IPS DF 4.7 (cell line): ENCODE data around the gene CYP19A1.

Source experiments
- DNase-seq: peaks from one replicate; pipeline ENCODE4 v3.0.0-alpha.2; 2013; ENCODE audit warnings: low spot score; ENCODE audit errors: extremely low read depth

Gene CYP19A1

DNA sequence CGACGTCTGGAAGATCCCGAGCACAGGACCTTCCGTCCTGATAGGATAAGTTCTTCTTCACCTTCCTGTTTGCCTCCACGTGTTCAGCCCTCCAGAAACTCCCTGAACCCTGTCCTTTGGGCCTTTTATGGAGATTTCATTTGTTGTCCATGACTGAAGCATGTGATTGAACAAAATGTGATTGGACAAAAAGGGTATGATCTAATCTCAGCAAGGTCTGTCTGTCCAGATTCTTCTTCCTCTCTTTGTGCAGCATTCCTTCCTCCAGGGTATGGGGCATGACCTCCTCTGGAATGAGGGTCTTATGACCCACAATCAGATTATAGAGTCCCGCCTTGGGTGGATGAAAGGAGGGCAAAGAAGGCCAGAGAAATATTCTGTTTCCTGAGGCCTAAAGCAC is at the start of gene CYP19A1:
Gene CYP19A1 (minus strand): TSS at position 101 of the 400 bp plus-strand sequence. CDS start 95,684 bp downstream, outside the sequence.
- DNase-seq, result no peak

GRCh38 chr15:51387699-51388041 is 49.3 kb upstream of the CYP19A1 start:
- DNase-seq, result no peak

- DNase-seq, result no peak
Observed at GRCh38 chr15:51386960-51387698, 48.7 kb upstream of the CYP19A1 start.

DNA sequence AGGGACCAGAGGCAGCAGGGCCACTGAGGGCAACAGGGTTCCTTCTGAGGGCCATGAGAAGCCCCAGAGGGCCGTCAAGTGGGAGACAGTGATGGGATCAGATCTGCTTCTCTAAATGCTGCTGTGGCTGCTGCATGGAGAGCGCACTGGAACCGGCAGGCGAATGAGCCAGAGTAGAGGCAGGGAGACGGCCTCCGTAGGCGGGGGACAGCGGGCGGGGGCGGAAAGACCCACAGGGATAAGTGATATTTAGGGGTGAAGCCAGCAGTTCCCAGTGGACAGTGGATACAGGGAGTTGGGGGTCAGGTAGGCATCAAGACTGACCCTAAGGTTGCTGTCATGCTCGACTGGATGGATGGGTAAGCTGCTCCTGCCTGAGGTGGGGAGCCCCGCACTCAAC is 48.1 kb upstream of the CYP19A1 start:
- DNase-seq, result no peak

GRCh38 chr15:51386029-51386428 is 47.6 kb upstream of the CYP19A1 start:
- no peak for DNase-seq

GRCh38 chr15:51382787-51383186 is 44.4 kb upstream of the CYP19A1 start:
- DNase-seq, result no peak

DNA sequence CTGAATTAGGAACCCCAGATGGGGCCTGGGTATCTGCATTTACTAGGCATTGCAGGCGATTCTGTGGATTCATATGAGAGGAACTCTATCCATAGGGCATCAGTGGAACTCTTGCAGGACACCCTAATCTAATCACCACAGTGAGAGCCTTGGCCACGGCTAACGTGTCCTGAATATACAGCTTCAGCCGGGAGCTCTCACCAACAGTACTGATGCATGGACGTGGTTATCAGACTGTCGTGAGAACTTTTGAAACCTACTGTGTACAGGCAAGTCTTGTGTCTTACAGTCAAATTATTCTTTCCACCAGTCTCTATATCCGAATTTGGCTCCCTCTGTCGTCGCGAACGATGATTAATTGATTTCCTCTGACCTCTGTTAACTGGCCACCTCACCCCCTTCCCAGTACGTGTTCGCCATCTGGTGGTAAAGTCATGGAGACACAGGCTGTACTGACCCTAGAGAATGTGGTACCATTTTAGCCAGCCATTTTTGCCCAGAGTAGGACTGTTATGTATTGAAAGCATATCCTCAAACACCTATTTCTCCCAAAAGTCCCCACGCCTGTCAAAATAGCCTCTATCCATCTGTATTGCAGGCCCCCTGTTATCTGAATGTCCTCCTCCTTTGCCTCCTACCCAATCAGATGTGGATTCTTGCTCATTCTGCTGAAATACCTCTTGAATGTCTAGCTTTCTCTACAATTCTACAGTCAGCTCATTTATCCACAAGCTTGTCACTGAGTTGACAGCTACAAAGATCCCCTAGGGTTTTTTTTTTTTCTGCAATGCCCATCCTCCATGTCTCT is 42.8 kb upstream of the CYP19A1 start:
- peak; percentile 68 for DNase-seq

- no peak for DNase-seq
Observed at GRCh38 chr15:51379390-51379789, 41.0 kb upstream of the CYP19A1 start.

DNA sequence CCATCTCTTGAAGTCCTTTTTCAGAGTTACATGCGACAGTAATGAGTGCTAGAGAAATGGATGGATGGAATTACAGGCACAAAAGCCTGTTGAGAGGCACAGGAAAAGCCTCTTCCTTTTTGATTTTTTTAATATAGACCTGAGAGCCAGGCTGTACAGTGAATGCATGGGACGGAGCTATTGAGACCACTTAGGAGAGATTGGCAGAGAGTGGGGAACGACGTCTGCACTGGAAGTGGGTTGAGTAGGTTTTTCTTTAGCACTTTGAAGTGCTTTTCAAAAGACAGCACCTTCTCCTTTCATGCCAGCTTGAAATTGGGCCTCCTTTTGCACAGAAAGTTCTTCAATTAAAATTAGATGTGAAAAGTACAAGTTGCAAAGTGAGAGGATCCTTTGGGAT is 40.0 kb upstream of the CYP19A1 start:
- no peak for DNase-seq

DNA sequence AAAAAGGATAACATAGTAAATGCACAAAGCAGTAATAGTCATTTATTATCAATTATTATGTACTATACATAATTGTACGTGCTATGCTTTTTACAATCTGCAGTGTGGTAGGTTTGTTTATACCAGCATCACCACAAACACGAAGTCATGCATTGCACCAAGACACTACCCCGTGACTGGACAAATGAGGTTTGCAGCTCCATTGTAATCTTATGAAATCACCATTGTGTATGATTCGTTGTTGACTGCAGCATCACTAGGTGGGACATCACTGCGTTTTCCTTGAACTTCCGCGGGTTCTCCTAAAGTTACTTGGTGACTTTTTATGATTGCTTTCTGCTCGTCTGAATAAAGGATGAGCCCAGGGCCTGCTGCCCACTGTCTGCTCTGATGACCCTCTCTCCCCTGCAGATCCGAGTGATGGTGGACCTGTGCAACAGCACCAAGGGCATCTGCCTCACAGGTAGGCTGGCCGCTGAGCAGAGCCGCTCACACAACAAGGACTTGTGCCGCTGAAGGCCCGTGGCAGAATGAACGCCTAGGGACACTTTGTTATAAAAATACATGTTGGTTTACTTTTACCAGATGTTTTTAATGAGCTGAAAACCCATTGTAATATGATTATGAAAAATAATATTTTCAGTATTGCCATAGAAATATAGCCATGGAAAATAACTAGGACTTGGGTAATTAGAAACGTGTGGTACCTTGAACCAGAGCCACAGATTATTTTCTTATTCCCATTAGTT is 38.8 kb upstream of the CYP19A1 start:
- no peak for DNase-seq

DNA sequence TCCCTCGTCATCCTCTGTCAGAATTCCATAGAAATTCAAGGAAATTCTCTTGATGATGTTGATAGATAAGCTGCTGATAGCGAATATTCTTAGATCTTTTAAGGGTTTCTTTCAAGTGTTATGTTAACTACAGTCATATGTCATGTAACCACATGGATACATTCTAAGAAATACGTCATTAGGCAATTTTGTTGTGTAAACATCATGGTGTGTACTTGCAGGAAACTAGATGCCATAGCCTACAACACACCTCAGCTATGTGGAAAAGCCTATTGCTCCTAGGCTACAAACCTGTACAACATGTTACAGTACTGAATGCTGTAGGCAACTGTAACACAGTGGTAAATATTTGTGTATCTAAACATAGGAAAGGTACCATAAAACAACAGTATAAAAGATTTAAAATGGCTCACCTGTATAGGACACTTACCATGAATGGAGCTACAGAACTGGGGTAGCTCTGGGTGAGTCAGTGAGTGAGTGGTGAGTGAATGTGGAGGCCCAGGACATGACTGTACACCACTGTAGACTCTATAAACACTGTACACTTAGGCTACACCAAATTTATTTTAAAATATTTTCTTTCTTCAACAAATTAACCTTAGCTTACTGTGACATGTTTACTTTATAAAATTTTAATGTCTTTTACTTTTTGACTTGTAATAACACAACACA is 37.7 kb upstream of the CYP19A1 start:
- DNase-seq, result no peak

DNA sequence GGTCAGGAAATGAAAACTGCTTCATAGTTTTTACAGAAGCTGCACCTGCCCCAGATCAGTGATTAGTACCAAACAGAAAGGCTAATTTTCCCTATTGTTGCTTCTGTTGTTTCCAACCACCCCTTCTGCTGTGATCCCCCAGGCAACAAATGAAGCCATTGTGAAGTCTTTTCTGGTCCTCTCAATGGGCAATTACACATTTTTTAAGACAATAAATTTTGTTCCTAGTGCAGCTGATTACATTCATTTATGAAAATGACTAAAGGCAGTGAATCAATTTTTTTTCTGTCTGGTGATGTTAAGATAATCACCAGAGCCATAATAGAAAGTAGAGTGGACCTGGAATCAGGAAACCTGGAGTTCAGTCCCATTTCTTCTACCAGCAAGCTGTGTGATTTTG is 35.7 kb upstream of the CYP19A1 start:
- DNase-seq, result no peak

DNA sequence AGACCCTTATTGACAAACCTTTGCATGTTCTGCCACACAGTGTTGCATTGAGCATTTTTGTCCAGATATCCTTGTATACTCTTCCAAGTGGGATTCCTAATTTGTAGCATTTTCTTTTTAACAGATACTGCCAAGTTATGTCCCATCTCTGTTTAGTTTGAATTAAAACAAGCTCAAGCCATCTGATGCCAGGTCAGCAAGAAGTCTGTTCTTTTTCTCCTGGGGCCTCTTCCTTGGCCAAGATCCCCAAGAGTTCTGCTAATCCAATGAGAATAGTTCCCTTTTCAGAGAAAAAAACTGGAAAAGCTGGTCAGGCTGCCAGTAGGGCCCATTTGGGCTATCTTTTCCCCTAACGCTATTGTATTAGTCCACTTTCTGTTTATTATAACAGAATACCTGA is 32.9 kb upstream of the CYP19A1 start:
- DNase-seq, result no peak

DNA sequence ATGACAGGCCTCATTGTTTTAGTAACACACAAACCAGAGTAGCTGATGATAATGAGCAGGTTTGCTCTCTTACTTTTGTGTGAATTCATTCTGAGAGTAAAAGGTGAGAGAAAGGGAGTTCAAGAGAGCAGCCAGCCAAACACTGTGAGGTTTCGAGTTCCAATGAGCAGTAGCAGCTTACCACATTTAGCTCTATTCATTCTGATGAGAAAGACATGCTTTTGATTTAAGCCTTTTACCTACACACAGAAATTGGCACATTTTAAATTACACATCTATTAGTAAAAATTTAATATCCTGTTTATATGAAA is 31.0 kb upstream of the CYP19A1 start:
- no peak for DNase-seq

GRCh38 chr15:51368751-51369450 is 30.5 kb upstream of the CYP19A1 start:
- no peak for DNase-seq

DNA sequence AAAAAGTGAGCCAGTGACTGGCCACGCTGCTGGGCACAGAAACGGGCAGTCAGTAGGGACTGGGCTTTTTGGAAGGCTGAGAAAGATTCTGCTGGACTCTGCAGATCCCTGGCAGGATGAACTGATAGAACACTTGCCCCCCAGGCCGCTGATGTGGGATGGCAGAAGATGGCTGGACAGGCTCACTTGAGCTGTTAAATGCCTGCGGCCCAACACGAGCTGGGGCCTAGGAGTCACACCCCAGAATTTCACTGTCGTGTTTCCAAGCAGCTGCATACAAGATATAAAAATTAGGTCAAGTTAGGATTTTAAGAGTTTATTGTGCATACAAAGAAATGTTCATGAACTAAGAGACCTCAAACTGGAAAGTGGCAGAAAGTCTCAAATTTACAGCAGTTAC is 29.9 kb upstream of the CYP19A1 start:
- DNase-seq, result no peak

DNA sequence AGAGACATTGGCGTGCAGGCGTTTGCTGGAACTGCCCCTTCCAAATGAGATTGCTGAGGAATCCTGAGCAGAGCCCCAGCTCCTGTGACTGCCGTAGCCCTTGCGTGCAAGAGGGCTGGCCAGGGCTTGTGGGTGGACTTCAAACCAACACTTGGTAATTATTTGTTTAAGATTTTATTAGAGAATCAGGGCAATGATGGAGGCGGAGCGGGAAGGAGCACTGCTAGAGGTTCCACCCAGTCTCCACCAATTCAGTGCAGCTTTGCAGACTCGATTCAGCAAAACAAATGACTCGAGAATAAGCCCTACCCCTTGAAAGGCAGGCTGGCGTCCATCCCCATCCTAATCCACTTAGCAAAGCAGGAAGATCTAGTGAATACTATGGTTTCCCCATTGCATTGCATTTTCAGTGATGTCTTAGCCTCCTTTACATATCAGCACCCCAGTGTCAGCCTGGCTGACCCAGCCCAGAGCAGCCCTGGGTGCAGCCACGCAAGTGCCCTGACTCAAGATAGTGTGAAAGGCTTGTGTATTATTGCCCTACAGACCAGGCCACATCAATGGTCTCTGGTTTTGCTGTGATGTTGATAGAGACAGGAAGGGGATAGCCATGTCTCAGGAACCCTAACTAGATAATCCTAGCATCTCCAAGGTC is 29.1 kb upstream of the CYP19A1 start:
- no peak for DNase-seq

GRCh38 chr15:51366920-51367319 is 28.5 kb upstream of the CYP19A1 start:
- DNase-seq, result no peak

DNA sequence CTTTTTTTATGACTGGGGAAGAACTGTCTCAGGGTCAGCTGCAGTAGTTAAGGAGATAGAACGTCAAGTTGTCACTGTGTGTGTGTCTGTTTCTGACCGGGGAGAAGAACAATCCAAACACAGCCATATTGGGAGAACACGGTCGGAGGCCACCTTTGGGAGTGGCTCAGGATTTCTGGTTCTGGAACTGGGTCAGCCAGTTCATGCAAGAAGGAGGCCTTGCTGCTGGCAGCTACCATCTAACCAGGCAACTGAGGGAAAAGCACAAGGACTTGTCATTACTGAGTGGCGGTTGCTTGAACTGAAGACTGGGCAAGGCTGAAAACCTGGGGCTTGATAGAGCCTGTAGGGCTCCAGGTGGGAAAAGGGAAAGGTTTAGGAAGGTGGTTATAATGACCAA is 27.7 kb upstream of the CYP19A1 start:
- DNase-seq, result no peak

DNA sequence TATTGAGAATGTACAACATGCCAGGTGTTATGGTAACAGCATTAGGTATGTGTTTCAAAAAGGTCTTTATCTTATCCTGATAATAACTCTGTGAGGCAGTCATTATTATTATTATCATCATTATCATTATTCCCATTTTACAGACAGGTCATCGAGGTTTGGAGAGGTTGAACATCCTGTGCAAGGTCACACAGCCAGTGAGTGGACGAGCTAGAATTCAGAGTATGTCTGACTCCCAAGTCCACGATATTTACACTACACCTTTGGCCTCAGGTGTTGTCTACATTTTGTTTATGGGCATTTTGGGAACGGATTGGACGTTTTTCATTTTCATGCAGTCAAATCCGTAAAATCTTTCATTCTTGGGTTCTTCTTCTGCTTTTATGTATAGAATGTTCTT is 27.0 kb upstream of the CYP19A1 start:
- DNase-seq, result no peak

GRCh38 chr15:51363383-51363782 is 25.0 kb upstream of the CYP19A1 start:
- no peak for DNase-seq
